ENCODE measurements around the gene EPAS1. TPM values are rescaled to one million over a fixed set of nuclear protein-coding genes. Genes with fewer than 3 reads are reported as not detected.

The EPAS1 gene
- total and polyA plus RNA-seq, 4 donors = 26.2 to 193 (median 61.1) TPM

GRCh38 chr2:46257980-46258379, 39.2 kb upstream of the EPAS1 start:
- H3K27ac ChIP-seq (ENCODE audit: low read depth in 1 of 2, low read length in 2 of 2) = no peak overlapping the region

More at GRCh38 chr2:46257980-46258379, 39.2 kb upstream of the EPAS1 start:
- H3K9me3 ChIP-seq (ENCODE audit: control insufficient read depth in 4 of 4, low read length in 3 of 4) = no peaks in the 10 kb centered on the region
- H3K36me3 ChIP-seq (ENCODE audit: control insufficient read depth in 4 of 4, insufficient read depth in 3 of 4, low read depth in 1 of 4, low read length in 3 of 4) = no peaks in the 10 kb centered on the region
- WGBS = 70% methylated on average over 5 of the region's 5 CpGs
- DNase-seq (ENCODE audit: low spot score) = no peak
- TF ChIP-seq ATF3 (IDR thresholded peaks at IDR 0.05) (no peak), CTCF (IDR thresholded peaks at IDR 0.05; ENCODE audit: low read depth, low read length, missing input control) (no peak), YY1 (IDR thresholded peaks at IDR 0.05) (no peak), JUND (IDR thresholded peaks at IDR 0.05) (no peak), FOXA1 (IDR thresholded peaks at IDR 0.05) (no peak), NR2F2 (IDR thresholded peaks at IDR 0.05) (no peak), HNF4G (IDR thresholded peaks at IDR 0.05) (no peak), REST (IDR thresholded peaks at IDR 0.05) (no peak), GABPA (IDR thresholded peaks at IDR 0.05 in 1 of 2, conservative IDR thresholded peaks at IDR 0.05 in 1 of 2) (no peak), SP1 (IDR thresholded peaks at IDR 0.05) (no peak), RAD21 (IDR thresholded peaks at IDR 0.05) (no peak), FOXA2 (IDR thresholded peaks at IDR 0.05) (no peak), RXRA (IDR thresholded peaks at IDR 0.05) (no peak), EGR1 (IDR thresholded peaks at IDR 0.05; ENCODE audit: low read depth in 2 of 2) (no peak), TAF1 (conservative IDR thresholded peaks at IDR 0.05) (no peak), MAX (IDR thresholded peaks at IDR 0.05) (no peak), HNF4A (conservative IDR thresholded peaks at IDR 0.05) (no peak)
- TF ChIP-seq, protein P1, sequence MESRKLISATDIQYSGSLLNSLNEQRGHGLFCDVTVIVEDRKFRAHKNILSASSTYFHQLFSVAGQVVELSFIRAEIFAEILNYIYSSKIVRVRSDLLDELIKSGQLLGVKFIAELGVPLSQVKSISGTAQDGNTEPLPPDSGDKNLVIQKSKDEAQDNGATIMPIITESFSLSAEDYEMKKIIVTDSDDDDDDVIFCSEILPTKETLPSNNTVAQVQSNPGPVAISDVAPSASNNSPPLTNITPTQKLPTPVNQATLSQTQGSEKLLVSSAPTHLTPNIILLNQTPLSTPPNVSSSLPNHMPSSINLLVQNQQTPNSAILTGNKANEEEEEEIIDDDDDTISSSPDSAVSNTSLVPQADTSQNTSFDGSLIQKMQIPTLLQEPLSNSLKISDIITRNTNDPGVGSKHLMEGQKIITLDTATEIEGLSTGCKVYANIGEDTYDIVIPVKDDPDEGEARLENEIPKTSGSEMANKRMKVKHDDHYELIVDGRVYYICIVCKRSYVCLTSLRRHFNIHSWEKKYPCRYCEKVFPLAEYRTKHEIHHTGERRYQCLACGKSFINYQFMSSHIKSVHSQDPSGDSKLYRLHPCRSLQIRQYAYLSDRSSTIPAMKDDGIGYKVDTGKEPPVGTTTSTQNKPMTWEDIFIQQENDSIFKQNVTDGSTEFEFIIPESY (IDR thresholded peaks at IDR 0.05) = no peak
- no peaks in the 10 kb centered on the region for H3K27me3 ChIP-seq (ENCODE audit: control insufficient read depth in 4 of 4, insufficient read depth in 4 of 4, low read length in 3 of 4)
- H3K4me1 ChIP-seq (ENCODE audit: control insufficient read depth in 4 of 4, insufficient read depth in 4 of 4, low read length in 3 of 4) = peaks cover 0 to 33% (median 27%) of the 10 kb centered on the region in 4 donors
- H3K4me3 ChIP-seq (ENCODE audit: low read depth in 1 of 3, low read length in 3 of 3) = no peak overlapping the region
- no peak overlapping the region for H3K9ac ChIP-seq (ENCODE audit: low read depth in 1 of 2, low read length in 2 of 2)

Measured in liver (tissue), 9 donors.